Thyroid gland (tissue), 4 donors: ENCODE data around the gene CARMIL1.

Experiments
- POLR2A ChIP-seq, 2 donors: fragments of 450-650 bp; IDR thresholded peaks; one replicate each; pipeline ENCODE4 v1.6.1; 2017; ENCODE audit warnings: antibody characterized with exemption in 2 of 2, mild to moderate bottlenecking in 2 of 2, moderate library complexity in 1 of 2
- TF ChIP-seq, protein P1 (sequence below), 6 experiments: fragments of 200-600 bp in 3 of 6; fragments of 450-650 bp in 3 of 6; sonication (generic) in 3 of 6; IDR thresholded peaks; one replicate each; pipeline ENCODE4 v1.5.1; 2016 to 2019; ENCODE audit warnings: antibody characterized with exemption in 6 of 6, mild to moderate bottlenecking in 2 of 6, inconsistent platforms in 1 of 6, moderate library complexity in 1 of 6

DNA sequence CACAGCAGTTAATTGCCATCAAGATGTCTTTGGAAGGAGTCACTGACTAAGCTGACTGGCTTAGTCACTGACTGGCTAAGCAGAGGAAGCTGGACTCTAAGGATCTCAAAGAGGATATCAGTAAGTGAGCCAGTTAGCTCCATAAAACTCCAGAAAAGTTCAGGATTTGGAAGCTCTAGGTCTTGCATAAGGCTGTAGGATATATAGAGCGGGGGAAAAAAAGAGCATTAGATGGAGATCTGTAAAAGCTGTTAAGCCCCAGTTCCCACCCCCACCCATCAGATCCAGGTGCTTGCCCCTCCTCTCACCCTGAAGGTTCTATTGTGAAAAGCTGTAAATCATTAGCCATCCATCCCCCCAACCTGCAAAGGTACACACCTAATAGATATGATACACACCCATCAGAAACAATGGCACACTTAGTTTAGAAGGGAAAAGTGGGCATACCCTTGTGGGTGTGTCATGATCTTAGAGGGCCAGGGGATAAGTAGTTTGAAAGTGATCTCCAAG, 32.2 kb downstream of the CARMIL1 start:
- TF ChIP-seq, protein P1, sequence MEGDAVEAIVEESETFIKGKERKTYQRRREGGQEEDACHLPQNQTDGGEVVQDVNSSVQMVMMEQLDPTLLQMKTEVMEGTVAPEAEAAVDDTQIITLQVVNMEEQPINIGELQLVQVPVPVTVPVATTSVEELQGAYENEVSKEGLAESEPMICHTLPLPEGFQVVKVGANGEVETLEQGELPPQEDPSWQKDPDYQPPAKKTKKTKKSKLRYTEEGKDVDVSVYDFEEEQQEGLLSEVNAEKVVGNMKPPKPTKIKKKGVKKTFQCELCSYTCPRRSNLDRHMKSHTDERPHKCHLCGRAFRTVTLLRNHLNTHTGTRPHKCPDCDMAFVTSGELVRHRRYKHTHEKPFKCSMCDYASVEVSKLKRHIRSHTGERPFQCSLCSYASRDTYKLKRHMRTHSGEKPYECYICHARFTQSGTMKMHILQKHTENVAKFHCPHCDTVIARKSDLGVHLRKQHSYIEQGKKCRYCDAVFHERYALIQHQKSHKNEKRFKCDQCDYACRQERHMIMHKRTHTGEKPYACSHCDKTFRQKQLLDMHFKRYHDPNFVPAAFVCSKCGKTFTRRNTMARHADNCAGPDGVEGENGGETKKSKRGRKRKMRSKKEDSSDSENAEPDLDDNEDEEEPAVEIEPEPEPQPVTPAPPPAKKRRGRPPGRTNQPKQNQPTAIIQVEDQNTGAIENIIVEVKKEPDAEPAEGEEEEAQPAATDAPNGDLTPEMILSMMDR (IDR thresholded peaks at IDR 0.05), result no peak
- no peak for TF ChIP-seq POLR2A (IDR thresholded peaks at IDR 0.05)
